ENCODE data around the gene PPP6R3.
"Not testable (repeated sequence)": the region's sequence is repeated elsewhere in the genome, so short reads cannot be mapped to it uniquely, and the experiment has no call there.

The PPP6R3 gene

DNA sequence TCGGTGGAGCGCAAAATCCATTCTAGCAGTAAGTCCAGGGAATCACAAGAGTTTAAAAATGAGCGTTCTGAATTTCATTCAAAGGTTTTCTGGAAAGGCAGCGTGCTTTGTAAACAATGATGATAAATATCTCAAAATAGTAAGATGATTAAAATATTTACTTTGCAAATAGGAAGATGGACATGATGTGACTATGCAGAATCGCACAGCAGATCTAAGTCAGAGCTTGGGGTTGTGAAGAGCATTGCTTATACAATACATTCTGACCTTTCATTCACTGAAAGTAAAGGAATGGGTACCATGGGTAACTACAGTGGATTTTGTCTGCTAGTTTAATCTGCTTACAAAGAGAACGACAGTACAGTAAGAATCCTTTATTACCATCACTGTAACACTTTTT is 77.5 kb downstream of the PPP6R3 start:
- ATAC-seq, result no peak
- TF ChIP-seq ZFP30 (CRISPR knock-in tag; IDR thresholded peaks at IDR 0.05) (no peak), ISL1 (CRISPR knock-in tag; IDR thresholded peaks at IDR 0.05) (no peak), ZNF70 (CRISPR knock-in tag; IDR thresholded peaks at IDR 0.05) (no peak), RARB (CRISPR knock-in tag; IDR thresholded peaks at IDR 0.05) (no peak), ZC3H10 (CRISPR knock-in tag; IDR thresholded peaks at IDR 0.05) (no peak), GLIS3 (CRISPR knock-in tag; IDR thresholded peaks at IDR 0.05) (no peak), SNAI2 (CRISPR knock-in tag; IDR thresholded peaks at IDR 0.05) (no peak), PPARA (CRISPR knock-in tag; IDR thresholded peaks at IDR 0.05; ENCODE audit: borderline replicate concordance) (no peak)
- TF ChIP-seq, protein P1, sequence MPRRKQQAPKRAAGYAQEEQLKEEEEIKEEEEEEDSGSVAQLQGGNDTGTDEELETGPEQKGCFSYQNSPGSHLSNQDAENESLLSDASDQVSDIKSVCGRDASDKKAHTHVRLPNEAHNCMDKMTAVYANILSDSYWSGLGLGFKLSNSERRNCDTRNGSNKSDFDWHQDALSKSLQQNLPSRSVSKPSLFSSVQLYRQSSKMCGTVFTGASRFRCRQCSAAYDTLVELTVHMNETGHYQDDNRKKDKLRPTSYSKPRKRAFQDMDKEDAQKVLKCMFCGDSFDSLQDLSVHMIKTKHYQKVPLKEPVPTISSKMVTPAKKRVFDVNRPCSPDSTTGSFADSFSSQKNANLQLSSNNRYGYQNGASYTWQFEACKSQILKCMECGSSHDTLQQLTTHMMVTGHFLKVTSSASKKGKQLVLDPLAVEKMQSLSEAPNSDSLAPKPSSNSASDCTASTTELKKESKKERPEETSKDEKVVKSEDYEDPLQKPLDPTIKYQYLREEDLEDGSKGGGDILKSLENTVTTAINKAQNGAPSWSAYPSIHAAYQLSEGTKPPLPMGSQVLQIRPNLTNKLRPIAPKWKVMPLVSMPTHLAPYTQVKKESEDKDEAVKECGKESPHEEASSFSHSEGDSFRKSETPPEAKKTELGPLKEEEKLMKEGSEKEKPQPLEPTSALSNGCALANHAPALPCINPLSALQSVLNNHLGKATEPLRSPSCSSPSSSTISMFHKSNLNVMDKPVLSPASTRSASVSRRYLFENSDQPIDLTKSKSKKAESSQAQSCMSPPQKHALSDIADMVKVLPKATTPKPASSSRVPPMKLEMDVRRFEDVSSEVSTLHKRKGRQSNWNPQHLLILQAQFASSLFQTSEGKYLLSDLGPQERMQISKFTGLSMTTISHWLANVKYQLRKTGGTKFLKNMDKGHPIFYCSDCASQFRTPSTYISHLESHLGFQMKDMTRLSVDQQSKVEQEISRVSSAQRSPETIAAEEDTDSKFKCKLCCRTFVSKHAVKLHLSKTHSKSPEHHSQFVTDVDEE (CRISPR knock-in tag; IDR thresholded peaks at IDR 0.05), result no peak

DNA sequence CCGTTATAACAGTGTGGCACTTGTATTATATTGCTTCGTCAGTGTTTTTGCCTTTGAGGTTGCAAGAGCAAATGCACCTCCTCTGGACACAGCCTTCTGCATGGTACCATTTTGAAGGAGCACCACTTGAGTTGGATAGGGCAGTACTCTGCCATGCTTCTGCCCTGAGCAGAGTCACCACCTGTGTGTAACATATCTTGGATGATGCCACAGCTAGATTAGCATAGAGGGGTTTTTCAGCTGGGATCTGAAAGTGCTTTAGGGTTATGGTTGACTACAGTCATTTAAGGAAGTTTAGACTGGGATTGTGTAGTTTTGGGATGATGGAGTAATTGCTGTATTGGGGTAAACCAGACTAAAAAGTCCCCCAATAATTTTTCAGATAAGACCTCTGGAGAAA is 78.8 kb downstream of the PPP6R3 start:
- TF ChIP-seq BACH2 (CRISPR knock-in tag; IDR thresholded peaks at IDR 0.05; ENCODE audit: borderline replicate concordance) (no peak), SNAI2 (CRISPR knock-in tag; IDR thresholded peaks at IDR 0.05) (no peak), ESRRG (CRISPR knock-in tag; IDR thresholded peaks at IDR 0.05) (no peak), GLIS3 (CRISPR knock-in tag; IDR thresholded peaks at IDR 0.05) (no peak), ISL1 (CRISPR knock-in tag; IDR thresholded peaks at IDR 0.05) (no peak), ZFP30 (CRISPR knock-in tag; IDR thresholded peaks at IDR 0.05) (no peak)
- TF ChIP-seq, protein P2, sequence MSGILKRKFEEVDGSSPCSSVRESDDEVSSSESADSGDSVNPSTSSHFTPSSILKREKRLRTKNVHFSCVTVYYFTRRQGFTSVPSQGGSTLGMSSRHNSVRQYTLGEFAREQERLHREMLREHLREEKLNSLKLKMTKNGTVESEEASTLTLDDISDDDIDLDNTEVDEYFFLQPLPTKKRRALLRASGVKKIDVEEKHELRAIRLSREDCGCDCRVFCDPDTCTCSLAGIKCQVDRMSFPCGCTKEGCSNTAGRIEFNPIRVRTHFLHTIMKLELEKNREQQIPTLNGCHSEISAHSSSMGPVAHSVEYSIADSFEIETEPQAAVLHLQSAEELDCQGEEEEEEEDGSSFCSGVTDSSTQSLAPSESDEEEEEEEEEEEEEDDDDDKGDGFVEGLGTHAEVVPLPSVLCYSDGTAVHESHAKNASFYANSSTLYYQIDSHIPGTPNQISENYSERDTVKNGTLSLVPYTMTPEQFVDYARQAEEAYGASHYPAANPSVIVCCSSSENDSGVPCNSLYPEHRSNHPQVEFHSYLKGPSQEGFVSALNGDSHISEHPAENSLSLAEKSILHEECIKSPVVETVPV (CRISPR knock-in tag; IDR thresholded peaks at IDR 0.05), result no peak
- ATAC-seq, result no peak

DNA sequence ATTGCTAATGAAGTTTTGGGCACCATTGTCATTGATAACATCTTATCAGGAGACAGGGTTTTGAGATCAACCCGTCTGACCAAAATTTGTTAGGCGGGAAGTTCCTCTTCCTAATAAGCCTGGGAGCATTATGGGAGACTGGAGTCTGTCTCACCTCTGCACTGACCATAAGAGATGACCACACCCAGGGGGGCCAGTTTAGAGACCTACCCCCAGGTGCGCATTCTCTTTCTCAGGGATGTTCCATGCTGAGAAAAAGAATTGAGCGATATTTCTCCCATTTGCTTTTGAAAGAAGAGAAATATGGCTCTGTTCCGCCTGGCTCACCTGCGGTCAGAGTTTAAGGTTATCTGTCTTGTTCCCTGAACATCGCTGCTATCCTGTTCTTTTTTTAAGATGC is 80.0 kb downstream of the PPP6R3 start:
- not testable (repeated sequence) for ATAC-seq

DNA sequence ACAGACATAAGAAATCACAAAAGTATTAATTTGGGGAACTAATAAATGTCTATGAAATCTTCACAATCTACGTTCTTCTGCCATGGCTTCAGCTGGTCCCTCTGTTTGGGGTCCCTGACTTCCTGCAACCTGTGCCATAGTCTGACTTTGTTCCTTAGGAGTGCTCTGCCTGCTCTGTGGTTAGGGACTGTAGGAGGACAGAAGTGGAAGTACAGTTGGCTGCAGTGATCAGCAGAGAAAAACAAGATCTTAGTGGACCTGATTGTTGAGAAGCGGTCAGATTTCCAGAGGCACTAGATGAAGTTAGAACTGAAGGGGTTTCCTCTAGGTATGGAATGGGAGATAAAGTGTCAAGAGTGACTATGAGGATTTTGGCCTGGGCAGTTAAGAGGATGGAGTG is 80.6 kb downstream of the PPP6R3 start:
- no peak for TF ChIP-seq ZNF70 (CRISPR knock-in tag; IDR thresholded peaks at IDR 0.05)
- TF ChIP-seq ZFP3 (CRISPR knock-in tag; IDR thresholded peaks at IDR 0.05), result no peak
- TF ChIP-seq CSDC2 (CRISPR knock-in tag; IDR thresholded peaks at IDR 0.05), result no peak
- TF ChIP-seq, protein P3, sequence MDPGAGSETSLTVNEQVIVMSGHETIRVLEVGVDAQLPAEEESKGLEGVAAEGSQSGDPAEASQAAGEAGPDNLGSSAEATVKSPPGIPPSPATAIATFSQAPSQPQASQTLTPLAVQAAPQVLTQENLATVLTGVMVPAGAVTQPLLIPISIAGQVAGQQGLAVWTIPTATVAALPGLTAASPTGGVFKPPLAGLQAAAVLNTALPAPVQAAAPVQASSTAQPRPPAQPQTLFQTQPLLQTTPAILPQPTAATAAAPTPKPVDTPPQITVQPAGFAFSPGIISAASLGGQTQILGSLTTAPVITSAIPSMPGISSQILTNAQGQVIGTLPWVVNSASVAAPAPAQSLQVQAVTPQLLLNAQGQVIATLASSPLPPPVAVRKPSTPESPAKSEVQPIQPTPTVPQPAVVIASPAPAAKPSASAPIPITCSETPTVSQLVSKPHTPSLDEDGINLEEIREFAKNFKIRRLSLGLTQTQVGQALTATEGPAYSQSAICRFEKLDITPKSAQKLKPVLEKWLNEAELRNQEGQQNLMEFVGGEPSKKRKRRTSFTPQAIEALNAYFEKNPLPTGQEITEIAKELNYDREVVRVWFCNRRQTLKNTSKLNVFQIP (CRISPR knock-in tag; IDR thresholded peaks at IDR 0.05; ENCODE audit: borderline replicate concordance, low read depth), result no peak
- no peak for TF ChIP-seq ZNF565 (CRISPR knock-in tag; conservative IDR thresholded peaks at IDR 0.05; ENCODE audit: low read depth)
- TF ChIP-seq ARNTL (CRISPR knock-in tag; IDR thresholded peaks at IDR 0.05; ENCODE audit: borderline replicate concordance, low read depth), result no peak
- TF ChIP-seq OSR1 (CRISPR knock-in tag; IDR thresholded peaks at IDR 0.05), result no peak
- ATAC-seq, result no peak

DNA sequence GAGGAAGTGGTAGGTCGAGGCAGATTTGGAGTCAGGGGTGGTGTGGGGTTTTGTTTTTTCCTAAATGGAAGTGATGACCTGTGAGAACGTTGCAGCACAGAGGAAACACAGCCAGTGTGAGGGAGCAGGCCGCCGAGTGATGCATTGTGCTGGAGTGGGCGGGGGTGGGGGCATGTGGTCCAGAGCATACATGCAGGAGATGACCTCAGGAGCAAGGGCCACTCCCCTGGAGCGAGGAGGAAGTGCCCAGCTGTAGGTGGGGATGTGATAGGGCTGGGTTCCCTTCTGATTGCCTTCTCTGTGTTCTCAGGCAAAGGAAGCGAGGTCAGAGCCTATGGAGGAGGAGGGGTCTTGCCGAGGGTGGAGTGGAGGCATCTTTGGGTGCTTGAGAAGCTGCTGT is 81.4 kb downstream of the PPP6R3 start:
- no peak for ATAC-seq
- TF ChIP-seq CSDC2 (CRISPR knock-in tag; IDR thresholded peaks at IDR 0.05) (no peak), TCF4 (CRISPR knock-in tag; IDR thresholded peaks at IDR 0.05; ENCODE audit: borderline replicate concordance) (no peak), ZNF565 (CRISPR knock-in tag; conservative IDR thresholded peaks at IDR 0.05; ENCODE audit: low read depth) (no peak), ISL1 (CRISPR knock-in tag; IDR thresholded peaks at IDR 0.05) (no peak), ZNF70 (CRISPR knock-in tag; IDR thresholded peaks at IDR 0.05) (no peak), ESRRG (CRISPR knock-in tag; IDR thresholded peaks at IDR 0.05) (no peak), GLIS3 (CRISPR knock-in tag; IDR thresholded peaks at IDR 0.05) (no peak)
- TF ChIP-seq, protein P4, sequence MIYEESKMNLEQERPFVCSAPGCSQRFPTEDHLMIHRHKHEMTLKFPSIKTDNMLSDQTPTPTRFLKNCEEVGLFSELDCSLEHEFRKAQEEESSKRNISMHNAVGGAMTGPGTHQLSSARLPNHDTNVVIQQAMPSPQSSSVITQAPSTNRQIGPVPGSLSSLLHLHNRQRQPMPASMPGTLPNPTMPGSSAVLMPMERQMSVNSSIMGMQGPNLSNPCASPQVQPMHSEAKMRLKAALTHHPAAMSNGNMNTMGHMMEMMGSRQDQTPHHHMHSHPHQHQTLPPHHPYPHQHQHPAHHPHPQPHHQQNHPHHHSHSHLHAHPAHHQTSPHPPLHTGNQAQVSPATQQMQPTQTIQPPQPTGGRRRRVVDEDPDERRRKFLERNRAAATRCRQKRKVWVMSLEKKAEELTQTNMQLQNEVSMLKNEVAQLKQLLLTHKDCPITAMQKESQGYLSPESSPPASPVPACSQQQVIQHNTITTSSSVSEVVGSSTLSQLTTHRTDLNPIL (CRISPR knock-in tag; IDR thresholded peaks at IDR 0.05; ENCODE audit: low read depth), result no peak
- TF ChIP-seq, protein P5, sequence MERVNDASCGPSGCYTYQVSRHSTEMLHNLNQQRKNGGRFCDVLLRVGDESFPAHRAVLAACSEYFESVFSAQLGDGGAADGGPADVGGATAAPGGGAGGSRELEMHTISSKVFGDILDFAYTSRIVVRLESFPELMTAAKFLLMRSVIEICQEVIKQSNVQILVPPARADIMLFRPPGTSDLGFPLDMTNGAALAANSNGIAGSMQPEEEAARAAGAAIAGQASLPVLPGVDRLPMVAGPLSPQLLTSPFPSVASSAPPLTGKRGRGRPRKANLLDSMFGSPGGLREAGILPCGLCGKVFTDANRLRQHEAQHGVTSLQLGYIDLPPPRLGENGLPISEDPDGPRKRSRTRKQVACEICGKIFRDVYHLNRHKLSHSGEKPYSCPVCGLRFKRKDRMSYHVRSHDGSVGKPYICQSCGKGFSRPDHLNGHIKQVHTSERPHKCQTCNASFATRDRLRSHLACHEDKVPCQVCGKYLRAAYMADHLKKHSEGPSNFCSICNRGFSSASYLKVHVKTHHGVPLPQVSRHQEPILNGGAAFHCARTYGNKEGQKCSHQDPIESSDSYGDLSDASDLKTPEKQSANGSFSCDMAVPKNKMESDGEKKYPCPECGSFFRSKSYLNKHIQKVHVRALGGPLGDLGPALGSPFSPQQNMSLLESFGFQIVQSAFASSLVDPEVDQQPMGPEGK (CRISPR knock-in tag; IDR thresholded peaks at IDR 0.05; ENCODE audit: borderline replicate concordance), result no peak
